T-helper 2 cell treated with Interferon-gamma antibody and Interleukin-4, amounts not matched to agents 100 ng/mL and 5 ng/mL, for 36 hours (primary cell): ENCODE data around the gene CD8B. TPM values are rescaled to one million over a fixed set of nuclear protein-coding genes. Genes with fewer than 3 reads are reported as not detected.
"Not testable (repeated sequence)": the region's sequence is repeated elsewhere in the genome, so short reads cannot be mapped to it uniquely, and the experiment has no call there.

Experiments used
- intact Hi-C: fragments of 100-400 bp; cut with micrococcal nuclease; formaldehyde crosslinking; loops from one replicate; pipeline ENCODE4 v1.15.1; 2023
- total RNA-seq: library from RNA; stranded (reverse); gene quantifications from 2 replicates; pipeline ENCODE4 v1.2.3, GENCODE V29; 2022

Gene CD8B
- total RNA-seq, 1 donor from 2014 or later: 0.68 TPM

- intact Hi-C loops: not testable (repeated sequence)
Measured at GRCh38 chr2:86836915-86837695, 24.6 kb downstream of the CD8B start.

- intact Hi-C loops: not testable (repeated sequence)
Measured at GRCh38 chr2:86835548-86835889, 26.2 kb downstream of the CD8B start.

GRCh38 chr2:86833315-86833714 lies 28.4 kb downstream of the CD8B start:
- intact Hi-C loops: no loop called here

- intact Hi-C loops: no loop called here
Measured at GRCh38 chr2:86832334-86833096, 29.2 kb downstream of the CD8B start.

- intact Hi-C loops: no loop called here
Measured at GRCh38 chr2:86831537-86831936, 30.1 kb downstream of the CD8B start.

- intact Hi-C loops: no loop called here
Measured at GRCh38 chr2:86826951-86827350, 34.7 kb downstream of the CD8B start.

GRCh38 chr2:86825693-86826381 lies 35.8 kb downstream of the CD8B start:
- intact Hi-C loops: no loop called here

- intact Hi-C loops: no loop called here
Measured at GRCh38 chr2:86825036-86825692, 36.5 kb downstream of the CD8B start.

- intact Hi-C loops: no loop called here
Measured at GRCh38 chr2:86822668-86823345, 38.9 kb downstream of the CD8B start.

- intact Hi-C loops: no loop called here
Measured at GRCh38 chr2:86821842-86822241, 39.8 kb downstream of the CD8B start.

GRCh38 chr2:86821306-86821705 lies 40.4 kb downstream of the CD8B start:
- intact Hi-C loops: no loop called here

GRCh38 chr2:86818957-86819356 lies 42.7 kb downstream of the CD8B start:
- intact Hi-C loops: no loop called here

GRCh38 chr2:86818114-86818801 lies 43.4 kb downstream of the CD8B start:
- intact Hi-C loops: no loop called here

GRCh38 chr2:86815611-86816010 lies 46.1 kb downstream of the CD8B start:
- intact Hi-C loops: no loop called here

- intact Hi-C loops: no loop called here
Measured at GRCh38 chr2:86809481-86810121, 52.1 kb downstream of the CD8B start.

- intact Hi-C loops: no loop called here
Measured at GRCh38 chr2:86808315-86809161, 53.1 kb downstream of the CD8B start.

- intact Hi-C loops: no loop called here
Measured at GRCh38 chr2:86807468-86808275, 54.0 kb downstream of the CD8B start.

- intact Hi-C loops: no loop called here
Measured at GRCh38 chr2:86807133-86807467, 54.6 kb downstream of the CD8B start.
